ENCODE results near the gene EIF3B.
"Not testable (repeated sequence)": the region's sequence is repeated elsewhere in the genome, so short reads cannot be mapped to it uniquely, and the experiment has no call there.

Gene EIF3B

DNA sequence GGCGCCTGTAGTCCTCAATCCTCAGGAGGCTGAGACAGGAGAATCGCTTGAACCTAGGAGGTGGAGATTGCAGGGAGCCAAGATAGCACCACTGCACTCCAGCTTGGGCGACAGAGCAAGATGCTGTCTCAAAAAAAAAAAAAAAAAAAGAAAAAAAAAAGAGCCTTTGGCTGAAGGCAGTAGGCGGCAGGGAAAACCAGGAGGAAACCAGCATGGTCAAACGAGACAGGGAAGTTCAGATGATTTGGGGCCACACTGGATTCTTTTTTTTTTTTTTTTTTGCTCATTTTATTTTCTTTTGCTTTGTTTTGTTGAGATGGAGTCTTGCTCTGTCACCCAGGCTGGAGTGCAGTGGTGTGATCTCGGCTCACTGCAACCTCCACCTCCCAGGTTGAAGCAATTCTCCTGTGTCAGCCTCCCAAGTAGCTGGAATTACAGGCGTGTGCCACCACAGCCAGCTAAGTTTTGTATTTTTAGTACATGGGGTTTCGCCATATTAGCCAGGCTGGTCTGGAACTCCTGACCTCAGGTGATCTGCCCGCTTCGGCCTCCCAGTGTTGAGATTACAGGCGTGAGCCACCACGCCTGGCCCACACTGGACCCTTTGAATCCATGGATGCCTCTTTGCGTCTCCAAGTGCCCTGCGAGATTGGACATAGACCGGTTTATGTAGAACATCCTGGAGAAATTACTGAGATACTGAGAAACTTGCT lies 7.1 kb upstream of the EIF3B start:
- DNase-seq (ENCODE audit: low spot score): not testable (repeated sequence)

DNA sequence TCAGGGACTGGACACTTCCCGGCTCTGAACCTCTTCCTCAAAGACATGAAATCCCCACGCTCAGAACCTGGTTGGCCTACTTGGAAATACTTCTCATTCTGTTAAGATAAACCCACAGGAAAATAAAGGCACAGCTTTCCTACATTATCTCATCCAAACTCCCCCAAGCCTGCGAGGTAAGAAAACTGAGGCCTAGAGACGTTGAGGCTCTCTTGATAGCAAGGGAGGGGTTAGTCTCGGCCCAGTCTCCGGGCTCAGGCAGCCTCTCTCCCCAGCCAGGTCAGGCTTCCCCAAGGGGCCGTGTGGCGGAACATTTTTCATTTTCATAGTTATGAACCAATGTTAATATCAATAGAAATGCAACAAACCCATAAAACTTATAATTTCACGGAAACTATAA lies 4.6 kb upstream of the EIF3B start:
- DNase-seq (ENCODE audit: low spot score): no peak

- DNase-seq (ENCODE audit: low spot score): no peak
Observed at GRCh38 chr7:2350861-2351260, 3.8 kb upstream of the EIF3B start.

DNA sequence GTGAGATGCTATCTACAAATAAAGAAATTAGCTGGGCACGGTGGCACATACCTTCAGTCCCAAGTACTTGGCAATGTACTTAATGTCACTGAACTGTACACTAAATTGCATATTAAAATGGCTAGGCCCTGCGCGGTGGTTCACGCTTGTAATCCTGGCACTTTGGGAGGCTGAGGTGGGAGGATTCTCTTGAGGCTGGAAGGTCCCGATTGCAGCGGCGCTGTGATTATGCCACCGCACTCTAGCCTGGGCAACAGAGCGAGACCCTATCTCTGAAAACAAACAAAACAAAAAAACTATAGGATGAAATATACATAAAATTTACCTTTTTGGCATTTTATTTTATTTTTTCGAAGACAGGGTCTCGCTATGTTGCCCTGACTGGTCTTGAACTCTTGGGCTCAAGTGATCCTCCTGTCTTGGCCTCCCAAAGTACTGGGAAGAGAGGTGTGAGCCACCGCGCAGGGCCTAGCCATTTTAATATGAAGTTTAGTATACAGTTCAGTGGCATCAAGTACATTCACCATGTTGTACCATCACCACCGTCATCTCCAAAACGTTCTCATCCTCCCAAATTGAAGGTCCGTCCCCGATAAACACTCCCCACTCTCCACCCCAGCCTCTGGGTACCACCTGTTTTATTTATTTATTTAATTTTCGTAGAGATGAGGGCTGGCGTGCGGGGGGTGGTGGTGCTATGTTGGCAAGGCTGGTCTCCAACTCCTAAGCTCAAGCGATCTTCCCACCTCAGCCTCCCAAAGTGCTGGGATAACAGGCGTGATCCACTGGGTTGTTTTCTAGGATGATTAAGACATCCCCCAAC lies 1.3 kb upstream of the EIF3B start:
- no peak for DNase-seq (ENCODE audit: low spot score)

- peak; percentile 96 for DNase-seq (ENCODE audit: low spot score)
Observed at GRCh38 chr7:2353936-2354185, 766 bp upstream of the EIF3B start.

GRCh38 chr7:2354939-2355704 lies 495 bp downstream of the EIF3B start:
- DNase-seq (ENCODE audit: low spot score): peak; percentile 31

GRCh38 chr7:2355705-2356008 lies 1.0 kb downstream of the EIF3B start:
- peak; percentile 23 for DNase-seq (ENCODE audit: low spot score)

GRCh38 chr7:2357165-2357564 lies 2.5 kb downstream of the EIF3B start:
- no peak for DNase-seq (ENCODE audit: low spot score)

GRCh38 chr7:2357571-2357970 lies 2.9 kb downstream of the EIF3B start:
- no peak for DNase-seq (ENCODE audit: low spot score)

DNA sequence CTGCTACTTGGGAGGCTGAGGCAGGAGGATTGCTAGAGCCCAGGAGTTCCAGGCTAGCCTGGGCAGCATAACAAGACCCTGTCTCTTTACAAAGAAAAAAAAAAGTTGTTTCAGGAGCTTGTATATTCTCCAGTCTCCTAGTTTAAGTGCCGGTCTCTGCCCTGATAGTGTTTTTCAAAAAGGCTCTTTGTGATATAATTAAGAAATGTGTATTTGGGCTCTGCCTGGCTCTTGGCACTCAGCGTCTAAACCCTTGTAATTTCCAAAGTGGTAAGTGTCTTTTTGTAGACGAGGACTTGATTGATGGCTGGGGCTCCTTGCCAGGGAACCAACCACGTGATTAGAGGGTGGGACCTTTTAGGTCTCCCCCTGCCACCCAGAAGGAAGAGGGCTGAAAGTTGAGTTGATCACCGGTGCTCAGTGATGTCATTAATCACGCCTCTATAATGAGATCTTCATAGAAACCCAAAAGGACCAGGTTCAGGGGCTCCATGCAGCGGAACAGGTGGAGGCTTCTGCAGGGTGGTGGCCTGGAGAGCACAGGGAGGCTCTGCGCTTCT lies 4.4 kb downstream of the EIF3B start:
- DNase-seq (ENCODE audit: low spot score): no peak

- DNase-seq (ENCODE audit: low spot score): no peak
Observed at GRCh38 chr7:2359610-2360009, 5.0 kb downstream of the EIF3B start.

GRCh38 chr7:2360796-2361195 lies 6.2 kb downstream of the EIF3B start:
- DNase-seq (ENCODE audit: low spot score): no peak

DNA sequence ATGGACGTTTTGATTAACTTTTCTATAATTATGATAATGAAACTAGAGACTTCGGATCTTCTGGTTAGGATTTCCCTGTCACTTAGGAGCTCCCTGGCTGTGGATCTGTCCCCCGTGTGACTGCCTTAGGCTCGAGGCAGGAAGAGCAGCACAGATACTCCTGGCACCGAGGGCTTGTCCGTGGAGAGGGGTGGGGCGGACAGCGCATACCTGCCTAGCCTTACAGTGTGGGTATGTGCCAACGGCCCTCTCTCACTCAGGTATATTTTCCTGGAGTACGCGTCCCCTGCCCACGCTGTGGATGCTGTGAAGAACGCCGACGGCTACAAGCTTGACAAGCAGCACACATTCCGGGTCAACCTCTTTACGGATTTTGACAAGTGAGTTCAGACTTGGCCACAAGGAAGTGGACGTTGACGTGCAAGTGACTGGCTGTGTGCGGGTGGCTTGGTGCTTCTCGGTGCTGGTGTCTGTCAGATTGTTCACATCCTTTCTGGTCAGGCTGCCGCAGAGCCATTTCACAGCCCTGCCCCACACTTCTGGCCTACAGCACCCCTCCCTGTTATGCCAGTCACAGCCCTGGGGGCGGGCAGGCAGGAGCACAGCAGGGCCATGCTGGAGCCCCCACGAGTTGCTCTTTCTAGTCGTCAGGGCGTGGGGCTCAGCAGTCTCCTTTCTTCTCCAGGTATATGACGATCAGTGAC lies 7.9 kb downstream of the EIF3B start:
- no peak for DNase-seq (ENCODE audit: low spot score)

DNA sequence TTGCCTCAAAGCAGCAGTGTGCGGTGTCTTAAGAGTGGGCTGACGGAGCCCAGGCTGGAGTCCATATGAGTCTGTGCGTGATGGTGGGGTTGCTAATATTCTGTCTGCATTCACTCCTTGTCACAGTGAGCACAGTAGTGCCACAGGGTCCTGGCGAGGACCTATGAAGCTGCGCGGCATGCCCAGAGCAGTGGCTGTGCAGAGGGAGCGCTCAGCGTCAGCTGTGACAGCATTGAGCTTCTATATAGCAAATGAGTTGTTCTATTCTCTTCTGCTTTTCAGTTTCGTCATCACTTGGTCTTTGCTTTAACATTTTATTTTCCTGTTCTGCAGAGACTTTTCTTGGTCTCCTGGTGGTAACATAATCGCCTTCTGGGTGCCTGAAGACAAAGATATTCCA lies 14.5 kb downstream of the EIF3B start:
- no peak for DNase-seq (ENCODE audit: low spot score)

DNA sequence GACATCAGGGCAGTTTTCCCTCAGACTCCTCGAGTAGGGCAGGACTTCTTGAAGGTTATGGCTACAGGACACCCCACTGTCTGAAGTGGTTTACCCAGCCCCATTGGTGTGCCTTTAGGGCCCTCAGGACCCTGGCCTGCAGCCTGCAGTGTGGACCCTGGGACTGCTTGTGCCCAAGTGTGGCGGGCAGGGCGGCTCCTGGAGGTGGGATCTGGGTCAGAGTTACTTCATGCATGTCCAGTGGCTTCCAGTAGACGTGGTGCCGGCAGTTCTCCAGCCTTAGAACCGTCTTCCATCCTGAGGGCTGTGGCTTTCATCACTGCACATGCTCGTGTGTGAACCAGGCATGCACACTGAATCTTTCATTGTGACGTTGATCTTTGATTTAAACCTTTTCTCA lies 16.7 kb downstream of the EIF3B start:
- no peak for DNase-seq (ENCODE audit: low spot score)

DNA sequence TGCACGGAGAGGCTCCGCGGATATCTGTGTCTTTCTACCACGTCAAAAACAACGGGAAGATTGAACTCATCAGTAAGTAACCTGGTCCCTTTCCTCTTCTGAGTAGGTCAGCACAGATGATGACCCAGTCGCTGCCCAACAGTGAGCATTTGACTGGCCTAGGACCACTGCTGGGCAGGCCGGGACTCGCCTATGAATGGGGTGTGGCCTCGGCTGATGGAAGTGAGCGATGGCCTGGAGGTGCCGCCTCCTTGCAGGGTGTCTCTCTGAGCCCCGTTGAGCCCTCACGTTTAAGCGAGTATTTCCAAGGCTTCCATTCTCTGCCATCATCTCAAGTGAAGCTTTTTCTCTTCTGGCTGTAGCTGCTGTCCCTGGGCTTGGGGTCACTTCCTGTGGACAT lies 18.1 kb downstream of the EIF3B start:
- DNase-seq (ENCODE audit: low spot score): no peak

- DNase-seq (ENCODE audit: low spot score): no peak
Observed at GRCh38 chr7:2373124-2373556, 18.5 kb downstream of the EIF3B start.

DNA sequence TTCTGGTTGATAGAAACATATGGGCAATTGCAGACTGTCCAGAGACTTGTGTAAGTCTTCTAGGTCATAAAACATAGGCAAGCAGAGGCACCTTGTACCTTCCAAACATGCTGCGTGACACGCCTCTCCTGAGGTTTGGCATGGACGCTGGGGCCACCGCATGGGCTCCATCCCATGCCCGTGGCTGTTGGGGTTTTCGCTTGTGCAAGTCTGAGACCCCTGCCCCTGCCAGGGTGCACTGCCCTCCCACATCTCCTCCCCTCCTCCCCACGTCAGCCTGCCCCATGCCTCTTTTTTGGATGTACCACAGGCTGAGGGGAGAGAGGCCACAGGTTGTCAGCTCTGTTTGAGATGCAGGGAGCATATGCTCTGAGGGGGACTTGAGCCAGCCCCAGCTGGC lies 19.0 kb downstream of the EIF3B start:
- no peak for DNase-seq (ENCODE audit: low spot score)

DNA sequence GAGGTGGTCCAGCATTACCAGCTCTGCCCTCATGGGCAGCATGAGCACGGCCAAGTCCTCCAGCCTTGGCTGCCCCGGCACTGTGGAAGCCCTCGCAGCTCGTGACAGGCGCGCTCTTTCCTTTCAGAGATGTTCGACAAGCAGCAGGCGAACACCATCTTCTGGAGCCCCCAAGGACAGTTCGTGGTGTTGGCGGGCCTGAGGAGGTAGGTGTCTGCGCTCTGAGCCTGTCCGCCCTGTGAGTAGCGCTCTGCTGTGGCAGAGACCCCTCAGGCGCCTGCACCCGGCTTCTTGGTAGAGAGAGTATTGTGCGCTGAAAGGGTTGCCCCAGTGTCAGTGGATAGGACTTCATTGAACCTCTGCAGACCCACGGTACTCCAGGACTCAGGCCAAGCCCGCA lies 19.8 kb downstream of the EIF3B start:
- DNase-seq (ENCODE audit: low spot score): no peak

GRCh38 chr7:2374830-2375728 lies 20.5 kb downstream of the EIF3B start:
- no peak for DNase-seq (ENCODE audit: low spot score)
